ENCODE results near the gene AHRR.

AHRR gene

DNA sequence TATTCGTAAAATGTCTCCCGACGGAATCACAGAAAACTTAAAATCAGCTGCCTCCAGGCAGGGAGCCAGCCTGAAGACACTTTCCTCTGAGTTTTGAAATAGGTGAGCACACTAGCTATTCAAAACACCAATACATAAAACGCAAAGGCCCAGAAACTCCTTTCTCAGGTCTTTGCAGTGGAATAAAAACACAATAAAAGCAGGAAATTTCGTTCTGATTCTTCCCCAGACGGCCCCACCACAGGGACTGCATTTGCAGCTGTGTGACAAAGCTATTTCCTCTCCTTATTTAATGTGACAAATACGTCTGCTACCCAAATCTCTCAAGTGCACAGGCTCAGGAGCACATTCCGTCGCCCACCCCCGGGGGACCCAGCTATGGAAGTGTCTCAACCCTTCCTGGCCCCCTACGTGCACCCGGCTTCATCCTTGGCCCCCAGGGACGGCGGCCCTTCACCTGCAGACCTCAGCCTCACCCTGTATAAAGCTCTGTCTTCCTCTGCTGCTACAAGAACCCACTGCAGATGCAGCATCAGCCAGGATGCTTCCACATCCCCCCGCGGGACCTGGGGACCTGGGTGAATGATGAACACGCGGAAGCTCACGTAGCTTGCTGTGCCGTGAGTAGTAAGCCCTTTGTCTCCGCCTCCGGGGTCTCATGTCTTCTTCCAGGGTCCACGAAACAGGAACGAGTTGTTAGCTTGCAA is 24.9 kb downstream of the AHRR start:
- H3K36me3 Mint-ChIP-seq (ENCODE audit: insufficient read depth), result peaks cover 4% of the 10 kb centered on the region
- ATAC-seq (replicated peaks; ENCODE audit: extremely low read depth, poor library complexity, severe bottlenecking) (no peak), DNase-seq (ENCODE audit: low spot score in 2 of 2) (no peak)
- H3K4me3 Mint-ChIP-seq, result peak overlapping the region; percentile 56
- peaks cover 59% of the 10 kb centered on the region for H3K27me3 Mint-ChIP-seq
- H3K9me3 Mint-ChIP-seq, result no peaks in the 10 kb centered on the region
- H3K27ac Mint-ChIP-seq (ENCODE audit: low read depth), result no peak overlapping the region
- peaks cover 10% of the 10 kb centered on the region for H3K4me1 Mint-ChIP-seq

DNA sequence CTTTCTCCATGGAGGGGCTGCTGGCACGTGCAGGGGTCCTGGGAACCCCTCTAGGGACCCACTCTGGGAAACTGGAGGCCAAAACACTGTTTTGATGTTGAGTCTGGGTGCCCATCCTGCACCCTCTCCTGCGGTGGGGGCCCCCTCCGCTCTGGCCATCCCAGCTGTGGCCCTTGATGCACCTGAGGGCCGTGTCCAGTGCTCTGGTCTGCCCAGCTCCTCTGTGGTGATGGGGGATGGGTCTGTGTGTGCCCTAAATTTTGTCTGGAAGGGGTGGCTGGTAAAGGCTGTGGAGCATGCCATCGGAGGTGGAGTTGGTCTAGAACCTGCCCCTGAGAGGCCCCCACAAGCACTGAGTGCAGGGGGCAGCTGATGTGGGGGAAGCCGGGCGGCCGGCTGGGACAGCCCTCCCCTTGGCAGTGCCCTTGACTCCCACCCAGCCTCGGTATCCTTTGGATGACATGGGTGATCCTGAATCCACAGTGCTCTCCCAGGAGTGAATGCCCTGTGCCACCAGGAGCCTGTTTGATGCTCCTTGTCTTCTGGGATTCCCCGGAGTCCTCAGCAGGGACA is 26.3 kb downstream of the AHRR start:
- ATAC-seq (replicated peaks; ENCODE audit: extremely low read depth, poor library complexity, severe bottlenecking) (no peak), DNase-seq (ENCODE audit: low spot score in 2 of 2) (no peak)
- Mint-ChIP-seq H3K4me3 (no peak overlapping the region), H3K9me3 (no peaks in the 10 kb centered on the region), H3K36me3 (ENCODE audit: insufficient read depth) (peaks cover 2% of the 10 kb centered on the region), H3K4me1 (peaks cover 10% of the 10 kb centered on the region), H3K27me3 (peaks cover 49% of the 10 kb centered on the region), H3K27ac (ENCODE audit: low read depth) (no peak overlapping the region)

DNA sequence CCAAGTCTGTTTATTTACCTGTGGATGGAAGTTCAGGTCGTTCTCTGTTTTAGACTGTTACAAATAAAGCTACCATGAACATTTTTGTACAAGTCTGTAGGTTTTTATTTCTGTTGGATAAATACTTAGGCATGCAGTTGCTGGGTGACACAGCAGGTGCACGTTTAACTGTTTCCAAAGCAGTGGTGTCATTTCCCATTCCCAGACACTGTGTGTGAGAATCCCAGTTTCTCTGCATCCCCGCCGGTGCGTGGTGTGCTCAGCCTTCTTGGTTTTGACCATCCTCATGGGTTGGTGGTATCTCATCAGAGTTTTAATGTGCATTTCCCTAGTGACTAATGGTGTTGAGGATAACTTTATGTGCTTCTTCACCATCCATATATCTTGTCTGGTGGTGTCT is 27.2 kb downstream of the AHRR start:
- Mint-ChIP-seq H3K4me3 (no peak overlapping the region), H3K36me3 (ENCODE audit: insufficient read depth) (peaks cover 2% of the 10 kb centered on the region), H3K27ac (ENCODE audit: low read depth) (no peak overlapping the region), H3K9me3 (no peaks in the 10 kb centered on the region), H3K27me3 (peaks cover 45% of the 10 kb centered on the region), H3K4me1 (peaks cover 10% of the 10 kb centered on the region)
- DNase-seq (ENCODE audit: low spot score in 2 of 2) (no peak), ATAC-seq (replicated peaks; ENCODE audit: extremely low read depth, poor library complexity, severe bottlenecking) (no peak)

DNA sequence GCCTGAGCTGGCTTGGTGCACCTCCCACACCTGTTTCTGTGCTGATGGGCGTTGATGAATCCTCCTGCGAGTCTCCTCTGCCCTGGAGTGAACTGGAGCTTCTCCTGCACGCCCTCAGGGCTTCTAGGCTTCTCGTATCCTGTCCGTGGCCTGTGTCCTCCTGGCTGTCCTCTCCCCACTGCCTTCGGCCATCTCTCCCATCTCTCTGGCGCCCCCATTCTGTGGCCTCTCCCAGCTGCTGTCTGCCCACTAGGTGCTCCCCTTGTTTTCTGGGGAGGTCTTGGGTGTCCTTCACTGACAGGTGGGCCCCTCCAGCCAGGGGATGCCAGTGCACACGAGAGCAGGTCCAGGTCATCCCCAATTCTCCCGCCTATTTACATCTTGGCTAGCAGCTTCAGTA is 28.8 kb downstream of the AHRR start:
- DNase-seq (ENCODE audit: low spot score in 2 of 2), result no peak
- Mint-ChIP-seq H3K36me3 (ENCODE audit: insufficient read depth) (peaks cover 2% of the 10 kb centered on the region), H3K9me3 (no peaks in the 10 kb centered on the region), H3K4me3 (no peak overlapping the region), H3K27me3 (peaks cover 45% of the 10 kb centered on the region), H3K27ac (ENCODE audit: low read depth) (no peak overlapping the region), H3K4me1 (peaks cover 10% of the 10 kb centered on the region)
- no peak for ATAC-seq (replicated peaks; ENCODE audit: extremely low read depth, poor library complexity, severe bottlenecking)

DNA sequence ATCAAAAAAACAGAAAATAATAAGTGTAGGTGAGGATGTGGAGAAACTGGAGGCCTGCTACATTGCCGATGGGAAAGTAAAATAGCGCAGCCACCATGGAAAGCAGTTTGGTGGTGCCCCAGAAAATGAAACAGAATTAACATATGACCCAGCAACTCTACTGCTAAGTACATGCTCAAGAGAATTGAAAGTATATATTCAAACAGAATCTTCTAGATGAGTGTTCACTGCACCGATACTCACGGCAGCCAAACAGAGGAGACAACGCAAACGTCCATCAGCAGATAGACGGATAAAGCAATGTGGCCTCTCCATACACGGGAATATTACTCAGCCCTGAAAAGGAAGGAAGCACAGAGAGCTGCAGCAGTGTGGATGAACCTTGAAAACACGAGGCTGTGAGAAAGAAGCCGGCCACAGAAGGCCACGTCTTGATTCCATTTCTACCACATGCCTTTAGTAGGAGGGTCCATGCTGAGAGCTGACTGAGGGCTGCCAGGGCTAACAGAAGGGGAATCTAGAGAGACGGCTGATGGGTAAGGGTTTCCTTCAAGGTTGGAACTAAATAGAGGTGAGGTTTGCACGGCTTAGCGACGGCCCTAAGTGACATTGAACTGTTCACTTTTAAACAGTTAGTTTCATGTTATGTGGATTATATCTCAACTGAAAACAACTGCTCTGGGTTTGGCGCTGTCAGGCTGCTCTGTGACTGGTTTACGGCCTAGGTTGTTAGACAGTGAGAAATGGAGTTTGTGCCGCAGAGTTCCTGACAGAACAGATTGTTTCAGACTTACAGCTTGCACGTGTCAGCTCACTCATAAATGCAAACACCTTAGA is 29.8 kb downstream of the AHRR start:
- H3K27ac Mint-ChIP-seq (ENCODE audit: low read depth), result no peak overlapping the region
- peaks cover 2% of the 10 kb centered on the region for H3K36me3 Mint-ChIP-seq (ENCODE audit: insufficient read depth)
- ATAC-seq (replicated peaks; ENCODE audit: extremely low read depth, poor library complexity, severe bottlenecking) (no peak), DNase-seq (ENCODE audit: low spot score in 2 of 2) (no peak)
- H3K4me3 Mint-ChIP-seq, result no peak overlapping the region
- H3K27me3 Mint-ChIP-seq, result peaks cover 41% of the 10 kb centered on the region
- H3K4me1 Mint-ChIP-seq, result peaks cover 8% of the 10 kb centered on the region
- H3K9me3 Mint-ChIP-seq, result no peaks in the 10 kb centered on the region

DNA sequence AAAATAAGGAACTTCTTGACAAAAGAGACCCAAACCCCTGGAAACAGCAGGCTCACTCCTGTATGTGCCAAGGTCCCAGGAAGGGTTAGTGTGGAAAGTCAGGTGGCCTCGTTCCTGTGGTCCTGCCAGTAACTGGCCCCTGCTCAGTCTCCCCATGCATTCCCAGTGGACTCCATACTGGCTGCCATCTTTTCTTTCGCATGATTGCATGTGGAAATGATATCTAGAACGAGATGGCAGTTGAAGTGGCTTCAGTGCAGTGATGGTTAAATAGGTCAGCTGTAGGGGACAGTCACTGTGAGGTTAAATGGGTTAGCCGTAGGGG is 30.4 kb downstream of the AHRR start:
- peaks cover 2% of the 10 kb centered on the region for H3K36me3 Mint-ChIP-seq (ENCODE audit: insufficient read depth)

DNA sequence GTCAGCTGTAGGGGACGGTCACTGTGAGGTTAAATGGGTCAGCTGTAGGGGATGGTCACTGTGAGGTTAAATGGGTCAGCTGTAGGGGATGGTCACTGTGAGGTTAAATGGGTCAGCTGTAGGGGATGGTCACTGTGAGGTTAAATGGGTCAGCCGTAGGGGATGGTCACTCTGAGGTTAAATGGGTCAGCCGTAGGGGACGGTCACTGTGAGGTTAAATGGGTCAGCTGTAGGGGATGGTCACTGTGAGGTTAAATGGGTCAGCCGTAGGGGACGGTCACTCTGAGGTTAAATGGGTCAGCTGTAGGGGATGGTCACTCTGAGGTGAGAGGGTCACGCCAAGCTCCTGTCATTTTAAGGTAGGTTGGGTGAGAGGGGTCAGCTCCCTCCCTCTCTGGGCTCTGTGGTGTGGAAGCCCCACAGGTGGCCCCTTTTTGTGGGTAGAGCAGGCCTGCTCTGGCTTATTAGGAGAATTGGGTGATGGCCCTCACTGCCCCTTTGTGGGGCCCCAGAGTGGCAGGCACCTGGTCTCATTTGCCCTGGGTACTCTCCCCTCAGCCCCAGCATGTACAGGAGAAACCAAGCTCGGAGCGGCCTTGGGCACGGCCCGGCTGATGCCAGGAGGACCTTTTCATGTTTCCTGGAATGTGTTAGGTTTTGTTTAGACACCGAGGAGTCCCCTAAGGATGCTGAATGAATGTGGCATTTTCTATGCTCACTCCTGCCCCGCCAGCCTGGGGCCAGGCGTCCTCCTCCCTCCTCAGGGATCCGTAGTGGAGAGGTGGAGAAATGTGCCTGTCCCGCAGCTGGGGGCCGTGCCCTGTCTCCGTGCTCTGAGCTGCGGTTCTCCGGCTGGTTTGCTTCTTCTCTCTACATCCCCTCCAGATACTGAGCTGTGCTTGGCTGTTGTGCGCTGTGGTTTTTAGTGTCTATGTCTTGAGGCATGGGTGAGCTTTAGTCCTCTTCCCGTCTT is 31.4 kb downstream of the AHRR start:
- H3K4me1 Mint-ChIP-seq, result no peaks in the 10 kb centered on the region
- ATAC-seq (replicated peaks; ENCODE audit: extremely low read depth, poor library complexity, severe bottlenecking), result no peak
- no peak overlapping the region for H3K4me3 Mint-ChIP-seq

More for the DNA sequence above, 30.4 kb downstream of the AHRR start:
- H3K27ac Mint-ChIP-seq (ENCODE audit: low read depth), result no peak overlapping the region
- peaks cover 36% of the 10 kb centered on the region for H3K27me3 Mint-ChIP-seq
- peaks cover 2% of the 10 kb centered on the region for H3K4me1 Mint-ChIP-seq
- no peaks in the 10 kb centered on the region for H3K9me3 Mint-ChIP-seq
- DNase-seq (ENCODE audit: low spot score in 2 of 2), result no peak
- no peak for ATAC-seq (replicated peaks; ENCODE audit: extremely low read depth, poor library complexity, severe bottlenecking)
- H3K4me3 Mint-ChIP-seq, result no peak overlapping the region

DNA sequence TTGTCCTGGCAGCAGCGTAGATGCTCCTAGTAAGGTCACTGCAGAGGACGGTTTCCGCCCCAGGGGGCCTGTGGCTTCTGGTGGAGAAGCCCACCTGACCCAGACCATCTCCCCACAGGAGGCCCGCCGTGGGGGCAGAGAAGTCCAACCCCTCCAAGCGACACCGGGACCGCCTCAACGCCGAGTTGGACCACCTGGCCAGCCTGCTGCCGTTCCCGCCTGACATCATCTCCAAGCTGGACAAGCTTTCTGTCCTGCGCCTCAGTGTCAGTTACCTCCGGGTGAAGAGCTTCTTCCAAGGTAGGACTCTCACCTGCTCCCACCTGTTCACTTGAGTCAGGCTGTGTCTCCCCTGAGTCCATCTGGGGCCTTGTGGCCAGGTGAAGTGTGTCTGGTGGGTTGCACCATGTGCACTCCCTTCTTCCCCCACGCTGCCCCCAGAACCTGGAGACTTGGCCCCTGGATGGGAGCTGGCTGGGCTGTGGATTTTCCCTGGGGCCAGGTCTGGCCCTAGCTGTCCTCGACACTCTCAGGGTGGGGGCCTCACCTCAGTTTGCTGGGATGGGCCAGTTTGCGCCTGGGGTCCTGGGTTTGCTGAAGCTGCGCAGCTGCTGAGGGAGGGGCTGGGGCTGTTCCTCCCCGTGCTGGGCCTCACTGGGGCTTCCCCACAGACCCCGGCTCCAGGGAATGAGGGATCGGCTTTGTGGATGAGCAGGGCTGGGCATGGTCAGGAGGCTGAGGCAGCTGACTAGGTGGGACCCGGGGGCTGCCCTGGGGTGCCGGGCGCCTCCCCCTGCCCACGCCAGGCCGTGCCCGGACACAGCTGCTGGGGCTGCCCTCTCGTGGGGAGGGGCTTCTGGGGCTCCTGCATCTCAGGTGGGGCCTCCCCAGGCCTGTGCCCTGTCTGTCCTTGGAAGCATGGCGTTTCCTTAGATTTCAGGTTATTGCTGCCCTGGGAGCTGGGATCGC is 32.4 kb downstream of the AHRR start:
- Mint-ChIP-seq H3K27ac (ENCODE audit: low read depth) (no peak overlapping the region), H3K4me3 (no peak overlapping the region), H3K9me3 (no peaks in the 10 kb centered on the region), H3K27me3 (peaks cover 20% of the 10 kb centered on the region), H3K36me3 (ENCODE audit: insufficient read depth) (peaks cover 2% of the 10 kb centered on the region), H3K4me1 (no peaks in the 10 kb centered on the region)
- DNase-seq (ENCODE audit: low spot score in 2 of 2) (no peak), ATAC-seq (replicated peaks; ENCODE audit: extremely low read depth, poor library complexity, severe bottlenecking) (no peak)

More for the DNA sequence above, 31.4 kb downstream of the AHRR start:
- Mint-ChIP-seq H3K27ac (ENCODE audit: low read depth) (no peak overlapping the region), H3K27me3 (peaks cover 29% of the 10 kb centered on the region), H3K36me3 (ENCODE audit: insufficient read depth) (peaks cover 2% of the 10 kb centered on the region), H3K9me3 (no peaks in the 10 kb centered on the region)
- DNase-seq (ENCODE audit: low spot score in 2 of 2), result no peak

DNA sequence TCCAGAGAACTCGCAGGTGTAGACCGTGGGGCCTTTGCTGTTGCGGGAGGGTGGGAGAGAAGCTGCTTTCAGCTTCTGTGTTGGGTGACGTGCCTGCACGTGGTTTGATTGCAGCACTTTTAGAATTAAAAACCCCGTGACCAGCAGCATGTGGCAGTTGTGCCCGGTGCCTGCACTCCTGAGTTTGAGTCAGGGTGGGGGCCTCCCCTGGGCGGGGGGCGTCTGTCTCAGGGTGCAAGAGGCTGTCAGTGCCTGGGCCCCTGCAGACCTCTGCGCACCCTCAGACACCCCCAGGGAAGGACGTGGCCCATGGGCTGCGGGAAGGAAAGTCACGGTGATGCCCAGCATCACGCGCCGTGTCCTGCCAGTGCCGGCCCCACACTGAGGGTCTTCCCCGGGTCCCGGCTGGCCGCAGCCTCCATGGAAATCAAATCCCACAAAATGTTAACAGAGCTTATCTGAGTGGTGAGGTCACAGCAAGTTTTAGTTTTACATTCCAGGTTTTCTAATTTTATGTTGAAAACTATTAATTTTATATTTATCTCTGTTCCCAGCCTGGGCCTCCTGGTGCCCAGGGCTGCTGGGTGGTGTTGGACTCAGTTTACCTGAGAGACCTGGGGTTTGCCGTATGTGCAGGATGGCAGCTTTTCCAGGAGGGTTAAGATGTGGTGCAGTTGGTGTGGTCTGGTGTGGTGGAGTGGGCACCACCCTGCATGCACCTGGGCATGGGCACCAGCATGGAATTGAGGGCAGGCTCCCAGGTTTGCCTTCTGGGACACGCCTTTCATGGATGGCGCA is 33.3 kb downstream of the AHRR start:
- ATAC-seq (replicated peaks; ENCODE audit: extremely low read depth, poor library complexity, severe bottlenecking), result no peak
- Mint-ChIP-seq H3K9me3 (no peaks in the 10 kb centered on the region), H3K27ac (ENCODE audit: low read depth) (no peak overlapping the region), H3K4me1 (no peaks in the 10 kb centered on the region), H3K27me3 (peaks cover 17% of the 10 kb centered on the region), H3K36me3 (ENCODE audit: insufficient read depth) (peaks cover 3% of the 10 kb centered on the region), H3K4me3 (no peak overlapping the region)
- DNase-seq (ENCODE audit: low spot score in 2 of 2), result no peak

DNA sequence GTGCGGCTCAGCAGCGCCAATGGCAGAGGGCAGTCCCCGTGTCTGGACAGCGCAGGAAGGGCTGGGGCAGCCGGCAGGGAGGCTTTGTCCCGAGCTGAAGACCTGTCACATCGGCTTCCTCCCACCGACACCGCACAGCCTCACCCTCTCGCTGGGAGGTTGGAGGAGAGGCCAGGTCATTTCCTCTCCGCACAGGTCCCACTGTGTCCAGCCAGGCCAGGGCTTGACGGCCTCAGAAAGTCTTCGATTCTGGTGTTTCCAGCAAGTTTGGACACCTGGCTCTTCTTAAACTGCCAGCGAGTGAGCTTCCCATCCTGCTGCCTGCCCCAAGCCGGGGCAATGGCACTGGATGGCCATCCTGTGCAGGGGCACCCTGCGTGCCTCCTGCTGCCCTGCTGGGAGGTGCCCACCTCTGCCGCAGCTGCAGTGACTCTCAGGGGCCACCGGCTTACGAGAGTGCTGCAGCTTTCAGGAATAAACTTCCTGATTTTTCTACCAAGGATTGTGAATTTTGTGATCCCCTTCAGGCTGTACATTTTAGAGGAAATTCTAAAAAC is 33.9 kb downstream of the AHRR start:
- Mint-ChIP-seq H3K9me3 (no peaks in the 10 kb centered on the region), H3K27ac (ENCODE audit: low read depth) (no peak overlapping the region), H3K4me1 (no peaks in the 10 kb centered on the region), H3K27me3 (peaks cover 12% of the 10 kb centered on the region), H3K4me3 (no peak overlapping the region), H3K36me3 (ENCODE audit: insufficient read depth) (peaks cover 2% of the 10 kb centered on the region)
- DNase-seq (ENCODE audit: low spot score in 2 of 2) (no peak), ATAC-seq (replicated peaks; ENCODE audit: extremely low read depth, poor library complexity, severe bottlenecking) (no peak)

DNA sequence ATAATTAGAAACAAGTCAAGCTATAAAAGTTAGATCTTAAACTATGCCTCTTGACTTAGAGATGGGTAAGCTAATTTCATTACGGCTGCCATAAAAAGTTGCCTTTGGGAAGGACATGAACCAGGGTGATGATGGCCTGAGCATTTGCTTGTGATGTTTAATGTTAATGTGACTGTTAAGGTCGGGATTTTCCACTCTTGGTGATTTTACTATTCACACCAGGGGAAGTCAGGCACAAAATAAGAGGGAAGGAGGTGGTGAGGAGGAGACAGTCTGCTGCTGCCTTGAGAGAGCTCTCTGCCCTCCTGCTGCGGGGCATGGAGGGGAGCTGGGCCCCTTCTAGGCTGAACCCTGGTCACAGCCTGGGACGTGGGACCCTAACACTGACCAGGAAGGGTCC is 34.4 kb downstream of the AHRR start:
- no peak for DNase-seq (ENCODE audit: low spot score in 2 of 2)

More for the DNA sequence above, 34.4 kb downstream of the AHRR start:
- H3K27me3 Mint-ChIP-seq, result peaks cover 11% of the 10 kb centered on the region
- H3K27ac Mint-ChIP-seq (ENCODE audit: low read depth), result no peak overlapping the region
- peaks cover 2% of the 10 kb centered on the region for H3K36me3 Mint-ChIP-seq (ENCODE audit: insufficient read depth)
- no peak overlapping the region for H3K4me3 Mint-ChIP-seq
- no peaks in the 10 kb centered on the region for H3K9me3 Mint-ChIP-seq
- no peak for ATAC-seq (replicated peaks; ENCODE audit: extremely low read depth, poor library complexity, severe bottlenecking)
- no peaks in the 10 kb centered on the region for H3K4me1 Mint-ChIP-seq
